A549 (cell line): Measurements from ENCODE around the gene GPRC5A. TPM values are rescaled to one million over a fixed set of nuclear protein-coding genes. Genes with fewer than 3 reads are reported as not detected.
A peak's percentile ranks its signal among the peaks of the same experiment; 100 is the strongest.

Experiments used
- ATAC-seq, 2 experiments: fragments of 200-7000 bp in 1 of 2; fragments of >200 bp in 1 of 2; cut with Nextera tagmentation in 1 of 2; cut with Tn5 transposase in 1 of 2; 3 replicates each; pipeline versions ENCODE4 v1.8.0 to v1.9.1; 2018 to 2020; ENCODE audit warnings: mild to moderate bottlenecking in 1 of 2, moderate library complexity in 1 of 2
- CTCF ChIA-PET: fragments of 300-600 bp; sonication (Branson Sonifier 250); formaldehyde crosslinking; extraction: SDS; loops from one replicate; lab custom pipeline; 2021; ENCODE audit warnings: antibody characterized with exemption, inconsistent platforms; lab: Yijun Ruan, JAX
- POLR2A ChIA-PET: fragments of 350-600 bp; formaldehyde crosslinking; extraction: SDS; loops from one replicate; lab custom pipeline; 2021; ENCODE audit warnings: antibody characterized with exemption, inconsistent platforms; lab: Yijun Ruan, JAX
- DNase-seq, 2 experiments: peaks; one replicate each; pipeline versions ENCODE4 v3.0.0 to v3.0.0-alpha.2; 2011 to 2016; ENCODE audit warnings: low read depth in 1 of 2, low spot score in 1 of 2
- FAIRE-seq: peaks from 2 replicates; lab custom pipeline; 2011; peaks lifted over from hg19 to GRCh38; lab: Jason Lieb, UNC
- H3K27ac ChIP-seq, 2 experiments: fragments of >200 bp; sonication (Bioruptor Twin); formaldehyde crosslinking; 3 replicates each; pipeline ENCODE4 v1.5.1; 2016 to 2017
- H3K4me1 ChIP-seq: fragments of >200 bp; sonication (Bioruptor Twin); formaldehyde crosslinking; 3 replicates; pipeline ENCODE4 v1.6.1; 2016
- H3K4me2 ChIP-seq: fragments of >200 bp; sonication (Bioruptor Twin); formaldehyde crosslinking; 3 replicates; pipeline ENCODE4 v1.6.1; 2016
- H3K4me3 ChIP-seq: fragments of >200 bp; sonication (Bioruptor Twin); formaldehyde crosslinking; 3 replicates; pipeline ENCODE4 v1.5.1; 2016
- H3K9me3 ChIP-seq: fragments of >200 bp; sonication (Bioruptor Twin); formaldehyde crosslinking; 3 replicates; pipeline ENCODE4 v1.6.1; 2016
- CBX2 ChIP-seq: fragments of 200-600 bp; sonication (generic); IDR thresholded peaks from 2 replicates; pipeline ENCODE4 v1.6.1; 2016; ENCODE audit warnings: low read depth, mild to moderate bottlenecking, borderline replicate concordance
- EHF ChIP-seq: fragments of 250-450 bp; sonication (Bioruptor Pico); IDR thresholded peaks from 2 replicates; pipeline ENCODE4 v1.5.0; 2020; ENCODE audit warnings: mild to moderate bottlenecking
- EHMT2 ChIP-seq: fragments of 200-600 bp; sonication (generic); IDR thresholded peaks from 2 replicates; pipeline ENCODE4 v1.6.1; 2016; ENCODE audit warnings: antibody characterized with exemption, low read depth, mild to moderate bottlenecking, moderate library complexity
- EP300 ChIP-seq, 2 experiments: fragments of >200 bp; sonication (Bioruptor Twin); formaldehyde crosslinking; IDR thresholded peaks; 2 replicates in 1 of 2; 3 replicates in 1 of 2; pipeline ENCODE4 v1.6.1; 2016 to 2017
- FOSL2 ChIP-seq, 2 experiments: fragments of 450-650 bp in 1 of 2; fragments of >200 bp in 1 of 2; sonication (Bioruptor Twin) in 1 of 2; formaldehyde crosslinking; IDR thresholded peaks; 2 replicates each; pipeline versions ENCODE4 v1.5.0 to v1.6.1; 2016 to 2020; ENCODE audit warnings: mild to moderate bottlenecking in 1 of 2, moderate library complexity in 1 of 2
- HDAC2 ChIP-seq: fragments of 200-600 bp; sonication (generic); IDR thresholded peaks from 2 replicates; pipeline ENCODE4 v1.6.1; 2016
- HOXB5 ChIP-seq: fragments of 250-450 bp; sonication (Bioruptor Pico); IDR thresholded peaks from 2 replicates; pipeline ENCODE4 v1.5.0; 2020; ENCODE audit warnings: mild to moderate bottlenecking, moderate library complexity
- JUNB ChIP-seq: fragments of >200 bp; sonication (Bioruptor Twin); formaldehyde crosslinking; IDR thresholded peaks from 2 replicates; pipeline ENCODE4 v1.6.1; 2016
- KDM5A ChIP-seq: fragments of 200-600 bp; sonication (generic); IDR thresholded peaks from 2 replicates; pipeline ENCODE4 v1.6.1; 2016; ENCODE audit warnings: antibody characterized with exemption, mild to moderate bottlenecking
- MAFK ChIP-seq: fragments of 450-650 bp; IDR thresholded peaks from 2 replicates; pipeline ENCODE4 v1.6.1; 2014; ENCODE audit not compliant: partially characterized antibody
- MAZ ChIP-seq: fragments of 150-350 bp; IDR thresholded peaks from 2 replicates; pipeline ENCODE4 v1.6.1; 2014; ENCODE audit warnings: antibody characterized with exemption, low read depth, low read length, borderline replicate concordance
- NPAS2 ChIP-seq: fragments of 250-450 bp; sonication (Bioruptor Pico); IDR thresholded peaks from 2 replicates; pipeline ENCODE4 v1.8.0; 2022; ENCODE audit warnings: mild to moderate bottlenecking, moderate library complexity, borderline replicate concordance
- NR3C1 ChIP-seq: fragments of >200 bp; sonication (Bioruptor Twin); formaldehyde crosslinking; IDR thresholded peaks from 3 replicates; pipeline ENCODE4 v1.6.1; 2017
- ZC3H11A ChIP-seq: fragments of 450-650 bp; IDR thresholded peaks from 2 replicates; pipeline ENCODE4 v1.6.1; 2014; ENCODE audit warnings: antibody characterized with exemption, mild to moderate bottlenecking
- WGBS: methylation state at CpG from one replicate; pipeline ENCODE4 v1.1.6; 2017; ENCODE audit errors: missing lambda C conversion rate; 5-methylcytosine and 5-hydroxymethylcytosine counted together
- polyA plus RNA-seq, 4 experiments: library from polyadenylated mRNA; depleted of rRNA in 3 of 4; stranded (reverse); fragments of >200 nt; fragmentation: RNase III in 1 of 4; extraction: RNeasy Plus Mini Kit Qiagen cat#74134 plus additional on column Dnase treatment in 1 of 4; gene quantifications; 2 replicates in 3 of 4; 3 replicates in 1 of 4; pipeline ENCODE4 v1.2.3, GENCODE V29; 2011 to 2017
- TF ChIP-seq, protein P1 (sequence below): fragments of 150-350 bp; IDR thresholded peaks from 2 replicates; pipeline ENCODE4 v1.6.1; 2014; ENCODE audit warnings: low read depth, mild to moderate bottlenecking, low read length
- TF ChIP-seq, protein P2 (sequence below): fragments of >200 bp; sonication (Bioruptor Twin); formaldehyde crosslinking; IDR thresholded peaks from 3 replicates; pipeline ENCODE4 v1.6.1; 2016
- TF ChIP-seq, protein P3 (sequence below): fragments of 450-650 bp; IDR thresholded peaks from 2 replicates; pipeline ENCODE4 v1.6.1; 2014; ENCODE audit warnings: antibody characterized with exemption
- TF ChIP-seq, protein P4 (sequence below): fragments of >200 bp; sonication (Bioruptor Twin); formaldehyde crosslinking; IDR thresholded peaks from 3 replicates; pipeline ENCODE4 v1.5.1; 2016
- TF ChIP-seq, protein P5 (sequence below): IDR thresholded peaks from 2 replicates; pipeline ENCODE4 v1.6.1; 2012; ENCODE audit warnings: low read depth, borderline replicate concordance

Gene GPRC5A
- polyA plus RNA-seq, 2 of the 4 experiments (the other 2 are of a cell fraction), result 173 to 296 TPM

DNA sequence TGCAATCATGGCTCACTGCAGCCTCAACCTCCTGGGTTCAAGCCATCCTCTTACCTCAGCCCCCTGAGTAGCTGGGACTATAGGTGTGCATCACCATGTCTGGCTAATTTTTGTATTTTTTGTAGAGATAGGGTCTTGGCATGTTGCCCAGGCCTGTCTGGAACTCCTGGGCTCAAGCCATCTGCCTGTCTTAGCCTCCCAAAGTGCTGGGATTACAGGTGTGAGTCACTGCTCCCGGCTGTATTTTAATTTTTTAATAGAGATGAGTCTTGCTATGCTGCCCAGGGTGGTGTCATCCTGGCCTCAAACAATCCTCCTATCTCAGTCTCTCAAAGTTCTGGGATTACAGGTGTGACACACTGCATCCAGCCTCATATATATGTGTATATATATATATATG, 31.7 kb upstream of the GPRC5A start:
- Histone ChIP-seq H3K4me3 (no peak overlapping the region), H3K9me3 (no peaks in the 10 kb centered on the region), H3K4me1 (peaks cover 13% of the 10 kb centered on the region), H3K4me2 (peak overlapping the region; percentile 24)
- 0% methylated on average over 1 of the region's 1 CpG for WGBS
- DNase-seq (peak in 1 of 2 experiments; percentile 47), ATAC-seq (peak in 1 of 2 experiments; percentile 77; a peak in 3 of 6 replicates), FAIRE-seq (no peak)
- POLR2A ChIA-PET, result no interaction called here
- CTCF ChIA-PET, result interaction anchor here (0.6 to 1.8 kb wide), 4 partner anchors 23 to 524 kb away, joined by 3 to 5 read pairs (median 3); partner anchors contain the start of gene GPRC5A
- TF ChIP-seq HDAC2 (no peak), JUNB (0 out of 2 replicates have a peak, but pooled peaks have one; percentile 22), FOSL2 (IDR thresholded peaks at IDR 0.05) (peak; percentile 42; the same call in 1 of the 2 replicates), FOSL2 (CRISPR knock-in tag; IDR thresholded peaks at IDR 0.05) (peak; percentile 36), EP300 (IDR thresholded peaks at IDR 0.05) (peak in 1 of 2 experiments; percentile 14; a peak in 1 of 5 replicates), EHMT2 (no peak), HOXB5 (no peak), MAFK (no peak)
- TF ChIP-seq, protein P1, sequence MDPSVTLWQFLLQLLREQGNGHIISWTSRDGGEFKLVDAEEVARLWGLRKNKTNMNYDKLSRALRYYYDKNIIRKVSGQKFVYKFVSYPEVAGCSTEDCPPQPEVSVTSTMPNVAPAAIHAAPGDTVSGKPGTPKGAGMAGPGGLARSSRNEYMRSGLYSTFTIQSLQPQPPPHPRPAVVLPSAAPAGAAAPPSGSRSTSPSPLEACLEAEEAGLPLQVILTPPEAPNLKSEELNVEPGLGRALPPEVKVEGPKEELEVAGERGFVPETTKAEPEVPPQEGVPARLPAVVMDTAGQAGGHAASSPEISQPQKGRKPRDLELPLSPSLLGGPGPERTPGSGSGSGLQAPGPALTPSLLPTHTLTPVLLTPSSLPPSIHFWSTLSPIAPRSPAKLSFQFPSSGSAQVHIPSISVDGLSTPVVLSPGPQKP, result no peak
- TF ChIP-seq, all 56 proteins: peak for 3
- H3K27ac ChIP-seq, result peak overlapping the region; percentile 41 to 67; a peak in 4 of 6 replicates

DNA sequence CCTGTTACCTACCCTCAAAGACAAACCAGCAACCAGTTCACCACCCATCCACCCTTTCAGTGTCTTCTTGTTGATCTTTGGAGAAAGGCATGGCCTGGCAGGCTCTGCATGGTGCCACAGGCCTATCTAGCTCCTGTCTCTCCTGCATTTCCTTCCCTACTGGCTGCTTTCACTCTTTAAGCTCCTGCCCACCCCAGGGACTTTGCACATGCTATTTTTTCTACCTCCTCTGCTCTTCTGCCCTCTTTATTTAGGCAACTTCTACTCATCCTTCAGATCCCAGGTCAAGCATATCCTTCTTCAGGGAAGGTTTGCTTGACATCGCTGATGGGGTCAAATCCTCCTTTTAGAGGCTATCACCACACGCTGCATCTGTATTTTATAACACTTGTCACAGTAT, 27.1 kb upstream of the GPRC5A start:
- TF ChIP-seq, protein P2, sequence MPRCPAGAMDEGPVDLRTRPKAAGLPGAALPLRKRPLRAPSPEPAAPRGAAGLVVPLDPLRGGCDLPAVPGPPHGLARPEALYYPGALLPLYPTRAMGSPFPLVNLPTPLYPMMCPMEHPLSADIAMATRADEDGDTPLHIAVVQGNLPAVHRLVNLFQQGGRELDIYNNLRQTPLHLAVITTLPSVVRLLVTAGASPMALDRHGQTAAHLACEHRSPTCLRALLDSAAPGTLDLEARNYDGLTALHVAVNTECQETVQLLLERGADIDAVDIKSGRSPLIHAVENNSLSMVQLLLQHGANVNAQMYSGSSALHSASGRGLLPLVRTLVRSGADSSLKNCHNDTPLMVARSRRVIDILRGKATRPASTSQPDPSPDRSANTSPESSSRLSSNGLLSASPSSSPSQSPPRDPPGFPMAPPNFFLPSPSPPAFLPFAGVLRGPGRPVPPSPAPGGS, result no peak
- TF ChIP-seq CBX2, result no peak
- no peak for TF ChIP-seq KDM5A
- TF ChIP-seq, protein P3, sequence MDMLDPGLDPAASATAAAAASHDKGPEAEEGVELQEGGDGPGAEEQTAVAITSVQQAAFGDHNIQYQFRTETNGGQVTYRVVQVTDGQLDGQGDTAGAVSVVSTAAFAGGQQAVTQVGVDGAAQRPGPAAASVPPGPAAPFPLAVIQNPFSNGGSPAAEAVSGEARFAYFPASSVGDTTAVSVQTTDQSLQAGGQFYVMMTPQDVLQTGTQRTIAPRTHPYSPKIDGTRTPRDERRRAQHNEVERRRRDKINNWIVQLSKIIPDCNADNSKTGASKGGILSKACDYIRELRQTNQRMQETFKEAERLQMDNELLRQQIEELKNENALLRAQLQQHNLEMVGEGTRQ, result no peak
- TF ChIP-seq, protein P4, sequence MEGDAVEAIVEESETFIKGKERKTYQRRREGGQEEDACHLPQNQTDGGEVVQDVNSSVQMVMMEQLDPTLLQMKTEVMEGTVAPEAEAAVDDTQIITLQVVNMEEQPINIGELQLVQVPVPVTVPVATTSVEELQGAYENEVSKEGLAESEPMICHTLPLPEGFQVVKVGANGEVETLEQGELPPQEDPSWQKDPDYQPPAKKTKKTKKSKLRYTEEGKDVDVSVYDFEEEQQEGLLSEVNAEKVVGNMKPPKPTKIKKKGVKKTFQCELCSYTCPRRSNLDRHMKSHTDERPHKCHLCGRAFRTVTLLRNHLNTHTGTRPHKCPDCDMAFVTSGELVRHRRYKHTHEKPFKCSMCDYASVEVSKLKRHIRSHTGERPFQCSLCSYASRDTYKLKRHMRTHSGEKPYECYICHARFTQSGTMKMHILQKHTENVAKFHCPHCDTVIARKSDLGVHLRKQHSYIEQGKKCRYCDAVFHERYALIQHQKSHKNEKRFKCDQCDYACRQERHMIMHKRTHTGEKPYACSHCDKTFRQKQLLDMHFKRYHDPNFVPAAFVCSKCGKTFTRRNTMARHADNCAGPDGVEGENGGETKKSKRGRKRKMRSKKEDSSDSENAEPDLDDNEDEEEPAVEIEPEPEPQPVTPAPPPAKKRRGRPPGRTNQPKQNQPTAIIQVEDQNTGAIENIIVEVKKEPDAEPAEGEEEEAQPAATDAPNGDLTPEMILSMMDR, result no peak
- TF ChIP-seq FOSL2 (IDR thresholded peaks at IDR 0.05), result no peak
- no peak for TF ChIP-seq FOSL2 (CRISPR knock-in tag; IDR thresholded peaks at IDR 0.05)
- TF ChIP-seq, protein P5, sequence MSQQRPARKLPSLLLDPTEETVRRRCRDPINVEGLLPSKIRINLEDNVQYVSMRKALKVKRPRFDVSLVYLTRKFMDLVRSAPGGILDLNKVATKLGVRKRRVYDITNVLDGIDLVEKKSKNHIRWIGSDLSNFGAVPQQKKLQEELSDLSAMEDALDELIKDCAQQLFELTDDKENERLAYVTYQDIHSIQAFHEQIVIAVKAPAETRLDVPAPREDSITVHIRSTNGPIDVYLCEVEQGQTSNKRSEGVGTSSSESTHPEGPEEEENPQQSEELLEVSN, result no peak
- no peak for TF ChIP-seq MAZ
- no peak for TF ChIP-seq EHF (CRISPR knock-in tag)
- no peak for TF ChIP-seq ZC3H11A
- TF ChIP-seq NPAS2 (CRISPR knock-in tag), result no peak
- TF ChIP-seq EP300 (IDR thresholded peaks at IDR 0.05), result no peak
- no peak for TF ChIP-seq NR3C1
- TF ChIP-seq, all 56 proteins: peak for 0
- ChIA-PET CTCF (interaction anchor here (1.4 to 4.0 kb wide), 4 partner anchors 10 to 348 kb away, joined by 3 to 24 read pairs (median 5); partner anchors contain the start of gene GPRC5A), POLR2A (no interaction called here)
- no peak overlapping the region for H3K4me3 ChIP-seq
- H3K4me1 ChIP-seq, result peaks cover 18% of the 10 kb centered on the region
- FAIRE-seq (no peak), ATAC-seq (no peak), DNase-seq (no peak)
- H3K9me3 ChIP-seq, result no peaks in the 10 kb centered on the region; the same call in 2 of the 3 replicates
- peak overlapping the region in 1 of 2 experiments; percentile 52; a peak in 2 of 6 replicates for H3K27ac ChIP-seq
- WGBS, result 96% methylated on average over 2 of the region's 2 CpGs
- no peak overlapping the region for H3K4me2 ChIP-seq
